GM10248 (cell line): ENCODE data around the gene EHD2.
"Not testable (repeated sequence)": the region's sequence is repeated elsewhere in the genome, so short reads cannot be mapped to it uniquely, and the experiment has no call there.

Experiments
- CTCF ChIA-PET: fragments of 300-600 bp; sonication (Branson Sonifier 250); formaldehyde crosslinking; extraction: SDS; loops from one replicate; lab custom pipeline; 2021; ENCODE audit warnings: antibody characterized with exemption; lab: Yijun Ruan, JAX
- POLR2A ChIA-PET: fragments of 350-650 bp; sonication (Branson Sonifier 250); formaldehyde crosslinking; extraction: SDS; loops from one replicate; lab custom pipeline; 2020; ENCODE audit warnings: antibody characterized with exemption; lab: Yijun Ruan, JAX
- DNase-seq: peaks from one replicate; pipeline ENCODE4 v3.0.0; 2012; ENCODE audit errors: extremely low spot score
- CTCF ChIP-seq: IDR thresholded peaks from 2 replicates; pipeline ENCODE4 v1.5.1; 2012; ENCODE audit warnings: mild to moderate bottlenecking, low read depth; ENCODE audit errors: extremely low read depth, missing control alignments, control extremely low read depth

The EHD2 gene

GRCh38 chr19:47713046-47714021 is at the start of gene EHD2:
TSS of gene EHD2 (plus strand) at chr19:47713422. CDS start at chr19:47716613, 3,191 bp downstream.
- ChIA-PET CTCF (interaction anchor here (0.5 to 4.0 kb wide), 29 partner anchors 9 to 418 kb away, joined by 3 to 36 read pairs (median 4); partner anchors contain the start of genes DHX34 and NOP53), POLR2A (no interaction called here)
- peak; percentile 60 for DNase-seq
- TF ChIP-seq CTCF = peak; percentile 59

- TF ChIP-seq CTCF = no peak
- POLR2A ChIA-PET = no interaction called here
- CTCF ChIA-PET = no interaction called here
- DNase-seq = no peak
Observed at GRCh38 chr19:47663435-47663910, 49.7 kb upstream of the EHD2 start.

- no peak for DNase-seq
- no peak for TF ChIP-seq CTCF
- ChIA-PET POLR2A (no interaction called here), CTCF (no interaction called here)
Observed at GRCh38 chr19:47663911-47664771, 49.1 kb upstream of the EHD2 start.

GRCh38 chr19:47668556-47668955 is 44.7 kb upstream of the EHD2 start:
- POLR2A ChIA-PET, CTCF ChIA-PET, DNase-seq: not testable (repeated sequence)

GRCh38 chr19:47670736-47671135 is 42.5 kb upstream of the EHD2 start:
- CTCF ChIA-PET = no interaction called here
- DNase-seq = no peak
- TF ChIP-seq CTCF = no peak
- POLR2A ChIA-PET = no interaction called here

- ChIA-PET CTCF (no interaction called here), POLR2A (no interaction called here)
- TF ChIP-seq CTCF = no peak
- no peak for DNase-seq
Observed at GRCh38 chr19:47671499-47671898, 41.7 kb upstream of the EHD2 start.

- no peak for TF ChIP-seq CTCF
- CTCF ChIA-PET = interaction anchor here (1.7 kb wide), 1 partner anchor 11 kb away, joined by 3 read pairs; no protein-coding TSS in a partner anchor
- DNase-seq = no peak
- POLR2A ChIA-PET = no interaction called here
Observed at GRCh38 chr19:47673426-47673825, 39.8 kb upstream of the EHD2 start.
